Vagina (tissue), 2 donors: ENCODE results near the gene FBXO41. TPM values are rescaled to one million over a fixed set of nuclear protein-coding genes. Genes with fewer than 3 reads are reported as not detected.

ENCODE experiments used
- DNase-seq, 2 donors: peaks; one replicate each; pipeline ENCODE4 v3.0.0-alpha.2; 2017; ENCODE audit errors: extremely low spot score in 2 of 2
- H3K27ac ChIP-seq: fragments of 200-600 bp; sonication (generic); one replicate; pipeline ENCODE4 v1.5.1; 2019
- H3K27me3 ChIP-seq: fragments of 200-600 bp; sonication (generic); one replicate; pipeline ENCODE4 v1.5.1; 2019
- H3K36me3 ChIP-seq, 2 donors: fragments of 200-600 bp; sonication (generic); one replicate each; pipeline ENCODE4 v1.5.1; 2017 to 2019
- H3K4me1 ChIP-seq: fragments of 200-600 bp; sonication (generic); one replicate; pipeline ENCODE4 v1.5.1; 2019
- H3K4me3 ChIP-seq, 2 donors: fragments of 200-600 bp; sonication (generic); 1 replicate in 1 of 2; 2 replicates in 1 of 2; pipeline ENCODE4 v1.5.1; 2016 to 2019
- H3K9me3 ChIP-seq: fragments of 200-600 bp; sonication (generic); one replicate; pipeline ENCODE4 v1.5.1; 2019
- CTCF ChIP-seq, 3 experiments: fragments of 450-650 bp in 2 of 3; fragments of 200-600 bp in 1 of 3; sonication (generic) in 1 of 3; IDR thresholded peaks; one replicate each; pipeline ENCODE4 v1.5.1; 2017 to 2019; ENCODE audit warnings: antibody characterized with exemption in 3 of 3, mild to moderate bottlenecking in 2 of 3, moderate library complexity in 2 of 3
- POLR2A ChIP-seq, 2 donors: fragments of 450-650 bp; IDR thresholded peaks; one replicate each; pipeline ENCODE4 v1.6.1; 2017; ENCODE audit warnings: antibody characterized with exemption in 2 of 2, mild to moderate bottlenecking in 2 of 2, moderate library complexity in 2 of 2
- POLR2AphosphoS5 ChIP-seq, 2 donors: sonication (generic); formaldehyde crosslinking; IDR thresholded peaks; one replicate each; pipeline ENCODE4 v1.9.0; 2017; ENCODE audit warnings: antibody characterized with exemption in 2 of 2, mild to moderate bottlenecking in 2 of 2, low read depth in 1 of 2; ENCODE audit not compliant: insufficient read depth in 1 of 2
- intact Hi-C: fragments of 100-400 bp; cut with DNase I; formaldehyde crosslinking; loops from one replicate; pipeline ENCODE4 v1.15.1; 2023
- total RNA-seq: library from RNA; depleted of rRNA; stranded (reverse); fragments of >200 nt; gene quantifications from one replicate; pipeline ENCODE4 v1.2.3, GENCODE V29; 2016

Gene FBXO41
- total RNA-seq, 1 donor from 2014 or later, result 2.7 TPM

- no peak for TF ChIP-seq POLR2AphosphoS5 (IDR thresholded peaks at IDR 0.05; ENCODE audit: insufficient read depth in 1 of 2, low read depth in 1 of 2)
- no peak for TF ChIP-seq CTCF (IDR thresholded peaks at IDR 0.05)
- TF ChIP-seq POLR2A (IDR thresholded peaks at IDR 0.05), result no peak
- Histone ChIP-seq H3K27me3 (no peaks in the 10 kb centered on the region), H3K4me3 (no peak overlapping the region)
These were observed 46.1 kb downstream of the FBXO41 start for GRCh38 chr2:73238149-73238548.

GRCh38 chr2:73237168-73237567 is 47.1 kb downstream of the FBXO41 start:
- Histone ChIP-seq H3K27me3 (no peaks in the 10 kb centered on the region), H3K36me3 (peaks cover 0 to 12% of the 10 kb centered on the region in 2 donors), H3K4me3 (no peak overlapping the region), H3K9me3 (no peaks in the 10 kb centered on the region), H3K4me1 (peaks cover 58% of the 10 kb centered on the region), H3K27ac (no peak overlapping the region)
- intact Hi-C loops, result no loop called here
- DNase-seq, result no peak
- TF ChIP-seq CTCF (IDR thresholded peaks at IDR 0.05) (no peak), POLR2A (IDR thresholded peaks at IDR 0.05) (no peak)

More at GRCh38 chr2:73238149-73238548, 46.1 kb downstream of the FBXO41 start:
- Histone ChIP-seq H3K27ac (no peak overlapping the region), H3K9me3 (no peaks in the 10 kb centered on the region), H3K36me3 (peaks cover 0 to 22% of the 10 kb centered on the region in 2 donors), H3K4me1 (peaks cover 52% of the 10 kb centered on the region)
- intact Hi-C loops, result no loop called here
- DNase-seq, result no peak

- no peak for DNase-seq
- TF ChIP-seq CTCF (IDR thresholded peaks at IDR 0.05), result no peak
- TF ChIP-seq POLR2A (IDR thresholded peaks at IDR 0.05), result no peak
- no peak for TF ChIP-seq POLR2AphosphoS5 (IDR thresholded peaks at IDR 0.05; ENCODE audit: insufficient read depth in 1 of 2, low read depth in 1 of 2)
- no peaks in the 10 kb centered on the region for H3K27me3 ChIP-seq
- peaks cover 60% of the 10 kb centered on the region for H3K4me1 ChIP-seq
- peaks cover 0 to 10% of the 10 kb centered on the region in 2 donors for H3K36me3 ChIP-seq
- peak overlapping the region; percentile 95 for H3K27ac ChIP-seq
- H3K9me3 ChIP-seq, result no peaks in the 10 kb centered on the region
- intact Hi-C loops, result no loop called here
- H3K4me3 ChIP-seq, result peak overlapping the region; percentile 73 to 83
These were observed 48.8 kb downstream of the FBXO41 start for GRCh38 chr2:73235315-73236028.

GRCh38 chr2:73233932-73234832 is 50.1 kb downstream of the FBXO41 start, which contains the start of gene CCT7:
CCT7 (plus strand) TSS chr2:73234308; CDS start chr2:73234379, 71 bp downstream.
- H3K4me1 ChIP-seq, result peaks cover 49% of the 10 kb centered on the region
- intact Hi-C loops, result no loop called here

More at GRCh38 chr2:73233932-73234832, 50.1 kb downstream of the FBXO41 start, which contains the start of gene CCT7:
- peak within 1 kb of the TSS; percentile 73 to 83 for H3K4me3 ChIP-seq
- H3K9me3 ChIP-seq, result no peaks in the 10 kb centered on the region
- peaks cover 0 to 4% of the 10 kb centered on the region in 2 donors for H3K36me3 ChIP-seq
- H3K27ac ChIP-seq, result peak within 1 kb of the TSS; percentile 95
- TF ChIP-seq POLR2AphosphoS5 (IDR thresholded peaks at IDR 0.05; ENCODE audit: insufficient read depth in 1 of 2, low read depth in 1 of 2), result peak; percentile 95
- peak in 1 of 2 donors; percentile 61 for TF ChIP-seq POLR2A (IDR thresholded peaks at IDR 0.05)
- no peak for TF ChIP-seq CTCF (IDR thresholded peaks at IDR 0.05)
- peak in 1 of 2 donors; percentile 93 for DNase-seq
- H3K27me3 ChIP-seq, result no peaks in the 10 kb centered on the region
